DND-41 (cell line): ENCODE results near the gene DNAH1.

Experiments
- ATAC-seq: fragments of 200-7000 bp; cut with Tn5 transposase; 3 replicates; pipeline ENCODE4 v1.9.1; 2021; ENCODE audit warnings: low read depth; ENCODE audit not compliant: insufficient read depth
- DNase-seq: peaks from one replicate; pipeline ENCODE4 v3.0.0-alpha.2; 2020
- H2AFZ ChIP-seq: 2 replicates; pipeline ENCODE4 v1.6.0; 2012; ENCODE audit warnings: low read depth, low read length
- H3K27ac ChIP-seq: 2 replicates; pipeline ENCODE4 v1.5.1; 2012; ENCODE audit warnings: low read length, inconsistent platforms
- H3K27me3 ChIP-seq: fragments of 200-600 bp; sonication (generic); 2 replicates; pipeline ENCODE4 v1.6.0; 2012; ENCODE audit warnings: low read length, mild to moderate bottlenecking, inconsistent platforms; ENCODE audit not compliant: insufficient read depth, poor library complexity
- H3K36me3 ChIP-seq: 2 replicates; pipeline ENCODE4 v1.5.1; 2012; ENCODE audit warnings: low read length, inconsistent platforms; ENCODE audit not compliant: insufficient read depth
- H3K4me1 ChIP-seq: 2 replicates; pipeline ENCODE4 v1.5.1; 2012; ENCODE audit warnings: mild to moderate bottlenecking, low read length; ENCODE audit not compliant: insufficient read depth
- H3K4me2 ChIP-seq: 2 replicates; pipeline ENCODE4 v1.6.0; 2012; ENCODE audit warnings: mild to moderate bottlenecking, moderate library complexity, low read length, inconsistent platforms; ENCODE audit not compliant: insufficient read depth
- H3K4me3 ChIP-seq, 2 experiments: fragments of 200-600 bp in 1 of 2; shearing (Covaris generic) in 1 of 2; 2 replicates each; pipeline ENCODE4 v1.5.1; 2012 to 2016; ENCODE audit warnings: inconsistent platforms in 2 of 2, low read length in 2 of 2, mild to moderate bottlenecking in 2 of 2, low read depth in 1 of 2, moderate library complexity in 1 of 2
- H3K79me2 ChIP-seq: 2 replicates; pipeline ENCODE4 v1.6.0; 2012; ENCODE audit warnings: low read length, inconsistent platforms; ENCODE audit not compliant: insufficient read depth
- H3K9ac ChIP-seq: 2 replicates; pipeline ENCODE4 v1.6.0; 2012; ENCODE audit warnings: low read depth, mild to moderate bottlenecking, inconsistent platforms, low read length, moderate library complexity
- H3K9me3 ChIP-seq: 2 replicates; pipeline ENCODE4 v1.5.1; 2012; ENCODE audit warnings: low read length, moderate library complexity, mild to moderate bottlenecking, inconsistent platforms; ENCODE audit not compliant: insufficient read depth, severe bottlenecking
- H4K20me1 ChIP-seq: 2 replicates; pipeline ENCODE4 v1.6.0; 2012; ENCODE audit warnings: low read length; ENCODE audit not compliant: insufficient read depth
- EZH2 ChIP-seq: IDR thresholded peaks from 3 replicates; pipeline ENCODE4 v1.6.1; 2012; ENCODE audit warnings: borderline replicate concordance, low read depth, mild to moderate bottlenecking, moderate library complexity, low read length, inconsistent platforms; ENCODE audit not compliant: severe bottlenecking
- TF ChIP-seq, protein P1 (sequence below): IDR thresholded peaks from 2 replicates; pipeline ENCODE4 v1.5.1; 2012; ENCODE audit warnings: borderline replicate concordance, low read length, moderate library complexity, mild to moderate bottlenecking; ENCODE audit not compliant: poor library complexity, severe bottlenecking; ENCODE audit errors: extremely low read depth

The DNAH1 gene

DNA sequence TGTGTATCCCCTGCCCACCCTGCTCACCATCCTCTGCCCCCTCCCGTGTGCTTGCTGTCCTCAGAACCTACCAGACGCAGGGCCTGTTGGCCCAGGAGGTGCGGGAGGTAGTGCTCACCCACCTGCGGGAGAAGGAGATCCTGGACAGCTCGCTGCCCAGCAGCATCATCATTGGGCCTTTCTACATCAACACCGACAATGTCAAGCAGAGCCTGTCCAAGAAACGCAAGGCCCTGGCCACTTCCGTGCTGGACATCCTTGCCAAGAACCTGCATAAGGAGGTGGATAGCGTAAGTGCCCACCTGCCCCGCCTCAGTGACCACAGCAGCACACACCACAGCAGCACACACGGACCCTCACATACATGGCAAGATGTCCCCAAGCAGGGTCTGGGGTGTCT is 33.0 kb downstream of the DNAH1 start:
- no peaks in the 10 kb centered on the region for H3K79me2 ChIP-seq
- H3K4me3 ChIP-seq = no peak overlapping the region
- H3K27me3 ChIP-seq = no peaks in the 10 kb centered on the region
- H2AFZ ChIP-seq = no peak overlapping the region
- ATAC-seq (no peak), DNase-seq (no peak)
- H3K4me2 ChIP-seq = no peak overlapping the region
- no peaks in the 10 kb centered on the region for H3K9me3 ChIP-seq
- H3K36me3 ChIP-seq = no peaks in the 10 kb centered on the region; the same call in none of the 2 replicates
- H3K9ac ChIP-seq = no peak overlapping the region
- H4K20me1 ChIP-seq = no peaks in the 10 kb centered on the region; the same call in 1 of the 2 replicates
- no peak overlapping the region for H3K27ac ChIP-seq
- no peak for TF ChIP-seq EZH2
- TF ChIP-seq, protein P1, sequence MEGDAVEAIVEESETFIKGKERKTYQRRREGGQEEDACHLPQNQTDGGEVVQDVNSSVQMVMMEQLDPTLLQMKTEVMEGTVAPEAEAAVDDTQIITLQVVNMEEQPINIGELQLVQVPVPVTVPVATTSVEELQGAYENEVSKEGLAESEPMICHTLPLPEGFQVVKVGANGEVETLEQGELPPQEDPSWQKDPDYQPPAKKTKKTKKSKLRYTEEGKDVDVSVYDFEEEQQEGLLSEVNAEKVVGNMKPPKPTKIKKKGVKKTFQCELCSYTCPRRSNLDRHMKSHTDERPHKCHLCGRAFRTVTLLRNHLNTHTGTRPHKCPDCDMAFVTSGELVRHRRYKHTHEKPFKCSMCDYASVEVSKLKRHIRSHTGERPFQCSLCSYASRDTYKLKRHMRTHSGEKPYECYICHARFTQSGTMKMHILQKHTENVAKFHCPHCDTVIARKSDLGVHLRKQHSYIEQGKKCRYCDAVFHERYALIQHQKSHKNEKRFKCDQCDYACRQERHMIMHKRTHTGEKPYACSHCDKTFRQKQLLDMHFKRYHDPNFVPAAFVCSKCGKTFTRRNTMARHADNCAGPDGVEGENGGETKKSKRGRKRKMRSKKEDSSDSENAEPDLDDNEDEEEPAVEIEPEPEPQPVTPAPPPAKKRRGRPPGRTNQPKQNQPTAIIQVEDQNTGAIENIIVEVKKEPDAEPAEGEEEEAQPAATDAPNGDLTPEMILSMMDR = no peak
- no peaks in the 10 kb centered on the region for H3K4me1 ChIP-seq

DNA sequence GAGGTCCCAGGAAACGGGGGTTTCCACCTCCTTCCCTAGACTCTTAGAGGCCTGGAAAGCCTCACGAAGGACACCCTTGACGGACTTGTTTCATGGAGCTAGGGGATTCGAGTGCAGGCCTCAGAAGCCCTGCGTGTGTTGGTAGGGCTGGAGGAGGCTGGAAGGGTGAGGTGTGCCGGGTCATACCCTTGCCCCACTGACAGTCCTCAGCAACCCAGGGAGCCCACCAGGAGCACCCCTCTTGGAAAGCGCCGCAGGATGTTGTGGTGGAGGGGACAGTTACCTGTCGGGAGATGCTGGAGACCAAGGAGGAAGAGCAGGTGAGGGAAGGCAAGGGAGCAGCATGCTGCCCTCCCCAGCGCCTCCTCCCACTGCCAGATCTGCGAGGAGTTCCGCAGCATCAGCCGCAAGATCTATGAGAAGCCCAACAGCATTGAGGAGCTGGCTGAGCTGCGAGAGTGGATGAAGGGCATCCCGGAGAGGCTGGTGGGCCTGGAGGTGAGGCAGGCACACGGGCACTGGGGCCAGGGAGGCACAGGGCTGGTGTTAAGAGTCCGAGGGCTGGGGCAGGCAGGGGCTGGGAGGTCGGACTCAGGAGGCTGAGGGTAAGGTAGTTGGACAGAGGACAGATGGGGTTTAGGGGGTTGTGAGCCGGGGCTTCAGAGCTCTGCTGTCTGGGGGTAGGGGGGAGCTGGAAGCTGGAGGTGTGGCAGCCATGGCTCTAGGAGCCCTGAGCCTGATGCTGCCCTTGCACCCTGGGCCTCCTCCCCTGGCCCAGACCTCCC is 33.7 kb downstream of the DNAH1 start:
- no peaks in the 10 kb centered on the region; the same call in none of the 2 replicates for H3K36me3 ChIP-seq
- TF ChIP-seq, protein P1 = no peak
- no peak for TF ChIP-seq EZH2
- no peaks in the 10 kb centered on the region; the same call in 1 of the 2 replicates for H4K20me1 ChIP-seq
- DNase-seq (no peak), ATAC-seq (no peak)
- no peak overlapping the region for H3K4me3 ChIP-seq
- no peak overlapping the region for H3K27ac ChIP-seq
- H3K9ac ChIP-seq = no peak overlapping the region
- no peaks in the 10 kb centered on the region for H3K79me2 ChIP-seq
- no peak overlapping the region for H2AFZ ChIP-seq
- no peaks in the 10 kb centered on the region for H3K27me3 ChIP-seq
- no peaks in the 10 kb centered on the region for H3K9me3 ChIP-seq
- no peak overlapping the region for H3K4me2 ChIP-seq
- no peaks in the 10 kb centered on the region for H3K4me1 ChIP-seq

DNA sequence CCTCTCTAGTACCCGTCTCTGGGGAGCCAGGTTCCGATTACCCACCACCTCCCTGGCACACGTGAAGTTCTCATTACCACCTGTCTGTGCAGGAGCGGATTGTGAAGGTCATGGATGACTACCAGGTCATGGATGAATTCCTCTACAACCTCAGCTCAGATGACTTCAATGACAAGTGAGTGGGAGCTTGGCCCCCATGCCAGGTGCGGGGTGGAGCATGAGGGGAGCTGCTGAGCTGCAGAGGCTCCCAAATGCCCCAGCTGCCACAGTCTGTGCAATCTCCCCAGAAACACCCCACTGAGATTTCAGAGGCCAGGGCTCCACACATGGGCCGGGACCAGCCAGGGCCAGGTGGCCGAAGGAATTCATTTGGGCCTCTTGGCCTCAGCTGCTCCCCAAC is 34.3 kb downstream of the DNAH1 start:
- Histone ChIP-seq H3K9me3 (no peaks in the 10 kb centered on the region), H3K27ac (no peak overlapping the region), H3K36me3 (no peaks in the 10 kb centered on the region; the same call in none of the 2 replicates), H3K4me2 (no peak overlapping the region), H3K4me1 (no peaks in the 10 kb centered on the region), H3K4me3 (no peak overlapping the region), H3K79me2 (no peaks in the 10 kb centered on the region), H3K9ac (no peak overlapping the region), H2AFZ (no peak overlapping the region), H4K20me1 (no peaks in the 10 kb centered on the region; the same call in 1 of the 2 replicates), H3K27me3 (no peaks in the 10 kb centered on the region)
- no peak for DNase-seq
- no peak for ATAC-seq
- TF ChIP-seq, protein P1 = no peak
- TF ChIP-seq EZH2 = no peak
